ENCODE measurements around the gene SORCS2.

The SORCS2 gene

DNA sequence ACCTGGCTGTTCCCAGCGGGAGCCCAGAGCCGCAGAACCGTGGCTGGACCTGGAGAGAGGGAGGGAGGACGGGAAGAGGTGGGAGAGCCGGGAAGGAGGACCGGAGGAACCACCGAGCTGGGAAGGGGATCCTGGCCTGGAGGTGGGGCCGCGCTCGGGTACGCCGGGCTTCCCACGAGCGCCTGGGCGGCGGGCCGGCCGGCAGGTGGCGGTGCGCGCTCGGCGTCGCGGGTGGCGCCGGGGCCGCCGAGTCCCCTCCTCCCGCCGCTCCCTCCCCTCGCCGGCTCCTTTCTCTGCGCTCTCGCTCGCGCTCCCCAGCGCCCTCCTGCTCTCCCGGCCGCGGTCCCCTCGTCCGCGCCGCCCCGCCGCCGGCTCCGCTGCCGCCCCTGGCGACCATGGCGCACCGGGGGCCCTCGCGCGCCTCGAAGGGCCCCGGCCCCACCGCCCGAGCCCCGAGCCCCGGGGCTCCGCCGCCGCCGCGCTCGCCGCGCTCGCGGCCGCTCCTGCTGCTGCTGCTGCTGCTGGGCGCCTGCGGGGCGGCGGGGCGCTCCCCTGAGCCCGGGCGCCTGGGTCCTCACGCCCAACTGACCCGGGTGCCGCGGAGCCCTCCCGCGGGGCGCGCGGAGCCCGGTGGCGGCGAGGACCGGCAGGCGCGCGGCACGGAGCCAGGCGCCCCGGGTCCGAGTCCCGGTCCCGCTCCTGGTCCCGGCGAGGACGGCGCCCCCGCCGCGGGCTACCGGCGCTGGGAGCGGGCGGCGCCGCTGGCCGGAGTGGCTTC is at the start of gene SORCS2:
SORCS2 (plus strand) TSS at position 287 of the 778 bp plus-strand sequence.
- peak; percentile 38 for DNase-seq

DNA sequence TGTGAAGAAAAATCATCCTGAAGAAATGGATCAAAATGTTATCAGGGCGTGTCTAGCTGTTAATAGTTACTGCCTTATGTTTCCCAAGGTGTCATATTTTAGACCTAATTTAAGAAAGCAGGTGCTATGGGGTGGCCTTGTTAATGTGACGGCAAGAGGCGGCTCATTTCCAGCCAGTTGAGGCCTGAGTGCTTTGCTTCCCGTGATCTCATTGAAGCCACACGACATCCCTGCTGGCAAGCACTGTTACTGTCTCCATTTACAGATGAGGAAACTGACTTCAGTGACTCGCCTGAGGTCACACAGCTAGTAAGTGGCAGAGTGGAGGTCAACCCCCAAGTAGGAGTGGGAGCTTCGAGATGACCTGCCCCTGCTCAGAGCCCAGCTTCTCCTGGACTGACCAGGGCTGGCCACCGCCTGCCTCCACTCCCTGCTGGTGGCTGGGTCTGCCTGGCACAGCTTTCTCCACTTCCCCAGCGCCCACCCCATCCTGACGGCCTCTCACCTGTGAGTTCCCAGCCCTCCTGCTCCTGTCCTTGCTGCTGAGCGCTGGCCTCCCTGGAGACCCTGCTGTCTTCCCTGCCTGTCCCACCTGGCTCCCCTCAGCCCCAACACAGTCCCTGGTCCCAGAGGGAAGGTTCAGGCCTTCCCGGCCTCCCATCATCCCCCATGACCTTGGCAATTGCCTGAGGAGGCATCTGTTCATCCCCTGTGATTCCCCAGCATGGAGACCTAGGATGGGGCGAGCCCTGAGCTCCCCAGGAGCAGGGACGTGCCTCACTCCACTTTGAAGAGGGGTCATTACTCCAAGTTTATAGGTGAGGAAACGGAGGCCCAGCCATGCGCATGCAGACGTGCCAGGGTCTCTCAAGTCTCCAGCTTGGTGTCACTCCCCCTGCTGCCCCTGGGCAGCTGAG is 47.7 kb upstream of the SORCS2 start:
- DNase-seq: no peak

- DNase-seq: no peak
Measured at GRCh38 chr4:7145291-7145934, 46.9 kb upstream of the SORCS2 start.

- DNase-seq: no peak
Measured at GRCh38 chr4:7146059-7146785, 46.1 kb upstream of the SORCS2 start.

DNA sequence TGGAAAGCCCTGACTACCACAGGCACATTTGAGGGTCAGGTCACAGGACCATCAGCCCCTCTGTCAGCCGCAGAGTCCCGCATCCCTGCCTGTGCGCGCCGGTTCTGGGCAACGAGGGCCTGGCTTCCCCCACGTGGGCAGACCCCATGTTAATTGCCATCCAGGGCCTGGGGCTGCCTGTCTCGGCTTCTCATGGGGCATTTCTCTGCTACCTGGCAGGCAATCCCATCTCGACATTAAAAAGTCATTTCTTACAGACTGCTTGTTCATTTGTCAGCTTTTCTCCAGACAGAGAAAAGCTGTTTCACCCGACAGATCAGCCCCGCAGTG is 45.6 kb upstream of the SORCS2 start:
- no peak for DNase-seq

- DNase-seq: no peak
Measured at GRCh38 chr4:7147261-7147660, 45.1 kb upstream of the SORCS2 start.

- no peak for DNase-seq
Measured at GRCh38 chr4:7147661-7148310, 44.6 kb upstream of the SORCS2 start.

DNA sequence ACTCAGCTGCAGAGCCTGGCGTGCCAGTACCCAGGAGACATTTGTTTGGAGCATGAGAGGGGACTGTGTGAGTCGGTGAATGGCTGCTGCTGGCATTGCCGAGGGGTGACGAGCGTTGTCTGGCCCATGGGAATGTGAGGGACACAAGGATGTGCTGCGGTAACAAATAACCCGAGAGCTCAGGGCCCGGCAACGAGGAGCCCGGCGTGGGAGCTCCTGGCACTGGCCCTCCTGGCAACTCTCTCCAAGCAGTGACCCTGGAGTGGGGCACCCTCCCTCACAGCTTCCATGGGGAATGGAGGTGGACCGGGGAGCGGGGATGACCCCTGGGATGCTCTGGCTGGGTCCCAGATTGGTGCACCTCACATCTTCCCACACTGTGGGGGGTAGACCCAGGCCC is 44.0 kb upstream of the SORCS2 start:
- DNase-seq: no peak

DNA sequence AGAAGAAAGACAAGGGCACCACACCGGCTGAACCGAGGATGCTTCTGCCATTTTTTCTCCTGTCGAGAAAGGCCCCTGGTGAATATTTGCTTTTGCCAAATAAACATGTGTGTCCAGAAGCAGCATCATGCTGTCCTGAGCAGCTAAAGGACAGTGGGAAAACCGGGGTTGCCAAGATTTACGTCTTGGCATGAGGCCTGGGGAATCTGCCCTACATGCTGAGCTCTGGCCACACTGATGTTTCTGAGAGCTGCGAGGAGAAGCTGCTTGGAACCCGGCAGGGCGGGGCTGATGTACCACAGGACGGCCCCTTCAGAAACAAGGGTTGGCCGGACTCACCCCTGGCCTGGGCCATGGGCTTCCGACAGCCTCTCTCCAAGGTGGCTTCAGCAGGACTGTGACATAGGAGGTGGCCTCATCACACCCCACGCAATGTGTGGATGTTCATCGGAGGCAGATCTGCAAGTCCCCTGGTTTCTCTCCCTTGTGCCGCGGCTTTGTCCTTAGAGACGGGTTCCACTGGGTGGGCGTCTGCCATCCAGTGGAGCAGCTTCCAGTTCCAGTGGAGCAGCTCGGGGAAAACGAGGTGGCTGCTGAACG is 42.2 kb upstream of the SORCS2 start:
- no peak for DNase-seq

GRCh38 chr4:7151668-7152227 is 40.6 kb upstream of the SORCS2 start:
- no peak for DNase-seq

DNA sequence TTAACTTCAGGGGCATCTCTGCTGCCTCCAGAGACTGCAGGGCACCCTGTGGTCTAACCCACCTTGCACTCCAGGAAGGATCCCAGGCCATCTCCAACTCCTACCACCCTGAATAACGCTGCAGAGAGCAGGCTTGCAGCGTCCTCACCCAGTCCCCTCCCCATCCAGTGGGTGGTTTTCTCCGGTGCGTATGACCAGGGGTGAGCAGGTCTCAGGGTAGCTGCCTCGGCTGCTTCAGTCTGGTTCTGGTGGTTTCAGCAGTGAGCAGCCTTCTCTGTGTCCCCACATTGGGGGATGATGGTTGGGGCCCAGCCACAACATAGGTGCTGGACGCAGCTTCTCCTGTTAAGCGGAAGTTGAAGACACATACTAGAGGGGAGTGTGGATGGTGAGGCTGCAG is 38.6 kb upstream of the SORCS2 start:
- DNase-seq: no peak

- DNase-seq: no peak
Measured at GRCh38 chr4:7154351-7154981, 37.9 kb upstream of the SORCS2 start.

DNA sequence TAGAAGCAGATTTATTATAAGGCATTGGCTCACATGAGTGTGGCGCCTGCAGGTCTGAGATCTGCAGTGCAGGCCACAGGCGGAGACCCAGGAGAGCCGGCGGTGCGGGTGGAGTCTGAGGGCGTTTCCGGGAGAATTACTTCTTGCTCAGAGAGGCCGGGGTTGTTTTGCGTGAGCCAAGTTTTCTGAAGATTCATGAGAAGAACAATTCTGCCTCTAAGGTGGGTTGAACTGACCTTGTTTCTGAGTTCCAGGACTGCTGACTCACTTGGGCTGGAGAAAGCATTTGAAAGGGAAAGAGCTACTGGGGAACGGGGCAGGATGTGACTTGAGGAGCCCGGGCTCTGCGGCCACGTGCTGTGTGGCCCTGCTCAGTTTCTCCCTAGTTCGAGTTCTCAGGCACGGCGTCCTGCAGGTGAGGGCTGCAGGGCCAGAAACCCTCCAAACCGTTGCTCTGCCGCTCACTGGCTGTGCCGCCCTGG is 36.7 kb upstream of the SORCS2 start:
- no peak for DNase-seq

DNA sequence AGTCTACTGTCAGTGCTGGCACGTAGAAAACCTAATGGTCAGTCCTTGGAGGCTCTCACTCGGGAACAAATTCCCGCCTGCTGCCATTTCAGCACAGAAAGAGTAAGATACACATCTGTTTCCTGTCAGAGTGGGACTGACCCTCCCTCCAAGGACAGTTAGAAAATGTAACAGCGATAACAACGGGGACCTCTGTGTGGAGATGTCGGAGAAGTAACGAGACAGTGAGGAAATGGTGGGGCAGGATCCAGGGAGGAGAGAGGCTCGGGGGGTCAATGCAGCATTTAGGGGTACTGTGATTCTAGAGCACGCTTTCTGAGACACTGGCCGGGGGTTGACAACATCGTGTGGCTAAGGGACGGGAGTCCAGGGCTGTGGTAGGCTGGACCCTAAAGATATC is 36.0 kb upstream of the SORCS2 start:
- no peak for DNase-seq

- no peak for DNase-seq
Measured at GRCh38 chr4:7156761-7157488, 35.4 kb upstream of the SORCS2 start.

DNA sequence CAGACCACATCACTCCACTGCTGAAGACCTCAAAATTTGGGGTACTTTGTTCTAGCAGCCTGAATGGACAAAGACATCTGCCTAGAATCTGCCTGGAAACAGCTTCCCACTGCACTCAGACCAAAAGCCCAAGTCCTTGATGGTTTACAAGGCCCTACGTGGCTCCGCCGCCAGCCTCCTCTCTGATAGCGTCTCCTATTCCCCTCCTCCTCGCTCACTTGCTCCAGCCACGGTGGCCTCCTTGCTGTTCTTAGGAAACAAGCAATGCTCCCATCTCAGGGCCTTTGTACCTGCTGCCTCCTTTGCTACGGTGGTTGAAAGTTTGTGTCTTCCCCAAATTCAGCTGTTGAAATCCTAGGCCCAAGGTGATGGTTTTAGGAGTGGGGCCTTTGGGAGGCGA is 34.7 kb upstream of the SORCS2 start:
- no peak for DNase-seq

DNA sequence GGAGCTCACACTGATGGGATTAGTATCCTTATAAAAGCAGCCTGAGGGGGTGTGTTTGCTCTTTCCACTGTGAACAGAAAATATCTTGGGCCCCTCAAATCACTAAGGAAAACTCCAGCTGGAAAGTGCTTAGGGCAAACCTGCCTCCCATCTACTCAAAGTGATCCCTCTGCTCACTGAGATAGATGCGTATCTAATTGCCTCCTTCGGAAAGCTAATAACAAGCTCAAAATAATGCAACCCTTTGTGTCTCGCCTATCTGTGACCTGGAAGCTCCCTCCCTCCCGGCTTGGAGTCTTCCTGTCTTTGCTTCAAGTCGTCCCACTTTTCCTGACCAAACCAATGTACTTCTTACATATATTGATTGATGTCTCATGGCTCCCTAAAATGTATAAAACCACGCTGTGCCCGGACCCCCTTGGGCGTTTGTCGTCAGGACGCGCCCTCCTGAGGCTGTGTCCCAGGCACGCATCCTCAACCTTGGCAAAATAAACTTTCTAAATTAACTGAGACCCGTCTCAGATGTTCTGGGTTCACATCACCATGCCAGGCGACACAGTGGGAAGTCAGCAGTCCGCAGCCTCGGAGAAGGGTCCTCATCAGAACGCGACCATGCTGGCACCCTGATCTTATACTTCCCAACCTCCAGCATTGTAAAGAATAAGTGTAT is 34.1 kb upstream of the SORCS2 start:
- no peak for DNase-seq

DNA sequence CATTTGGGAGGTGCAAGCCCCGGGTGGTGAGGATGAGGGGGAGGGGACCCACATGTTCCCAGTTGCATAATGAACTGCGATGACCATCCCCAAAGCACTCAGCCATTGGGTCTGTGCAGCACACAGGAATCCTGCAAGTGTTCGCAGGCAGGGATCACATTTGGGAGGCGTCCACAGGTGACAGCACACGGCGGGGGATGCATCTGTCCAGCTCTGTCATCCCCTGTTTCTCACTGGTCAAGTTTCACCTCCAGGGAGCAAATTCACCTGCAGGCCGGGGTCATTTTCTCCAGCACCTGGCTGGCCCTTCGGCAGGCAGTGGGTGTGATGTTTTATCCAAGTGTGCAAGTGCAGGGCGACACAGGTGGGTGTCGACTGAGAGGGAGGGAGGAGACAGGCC is 33.3 kb upstream of the SORCS2 start:
- no peak for DNase-seq

DNA sequence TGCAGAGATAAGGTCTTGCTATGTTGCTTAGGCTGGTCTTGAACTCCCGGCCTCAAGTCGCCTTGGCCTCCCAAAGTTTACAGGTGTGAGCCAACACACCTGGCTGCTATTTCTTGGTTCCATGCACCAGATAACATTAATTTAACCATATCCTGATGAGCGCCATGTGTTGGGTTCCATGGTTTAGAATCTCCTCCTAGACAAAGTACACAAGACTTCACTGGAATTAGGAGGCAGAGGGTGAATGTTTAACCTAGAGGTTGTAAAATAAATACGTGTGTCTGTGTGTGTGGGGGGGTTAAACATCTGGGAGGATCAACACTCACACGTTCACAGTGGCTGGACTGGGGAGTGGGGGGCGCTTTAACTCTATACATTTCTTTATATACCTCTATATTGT is 32.4 kb upstream of the SORCS2 start:
- no peak for DNase-seq

GRCh38 chr4:7160439-7160838 is 31.9 kb upstream of the SORCS2 start:
- no peak for DNase-seq

Measured in NCI-H2107 (cell line).